NCI-H2081 treated with DMSO at 0.1 percent for 48 hours (cell line): Measurements from ENCODE around the gene SNX25.
"Not testable (repeated sequence)": the region's sequence is repeated elsewhere in the genome, so short reads cannot be mapped to it uniquely, and the experiment has no call there.

ENCODE experiments used
- DNase-seq: peaks from one replicate; lab custom pipeline; 2025; lab: John Stamatoyannopoulos, UW

Gene SNX25

GRCh38 chr4:185205073-185205472, 4.3 kb upstream of the SNX25 start:
- not testable (repeated sequence) for DNase-seq

DNA sequence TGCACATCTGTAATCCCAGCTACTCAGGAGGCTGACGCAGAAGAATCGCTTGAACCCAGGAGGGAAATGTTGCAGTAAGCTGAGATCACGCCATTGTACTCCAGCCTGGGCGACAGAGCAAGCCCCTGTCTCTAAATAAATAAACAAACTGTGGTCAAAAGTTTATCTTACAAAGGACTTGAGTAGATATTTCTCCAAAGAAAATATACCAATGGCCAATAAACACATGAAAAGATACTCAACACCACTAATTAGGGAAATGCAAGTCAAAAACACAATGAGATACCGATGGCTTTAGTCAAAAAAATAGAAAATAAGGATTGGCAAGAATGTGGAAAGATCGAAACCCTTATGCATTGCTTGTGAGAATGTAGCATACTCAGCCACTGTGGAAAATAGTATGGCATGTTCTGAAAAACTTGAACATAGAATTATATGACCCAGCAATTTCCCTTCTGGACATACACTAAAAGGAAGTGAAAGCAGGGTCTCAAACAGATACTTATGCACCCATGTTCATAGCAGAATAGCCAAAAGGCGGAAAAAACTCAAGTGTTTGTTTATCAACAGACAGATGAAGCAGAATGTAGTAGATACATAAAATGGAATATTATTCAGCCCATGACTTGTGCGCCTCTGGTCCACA, 3.6 kb upstream of the SNX25 start:
- DNase-seq: no peak

DNA sequence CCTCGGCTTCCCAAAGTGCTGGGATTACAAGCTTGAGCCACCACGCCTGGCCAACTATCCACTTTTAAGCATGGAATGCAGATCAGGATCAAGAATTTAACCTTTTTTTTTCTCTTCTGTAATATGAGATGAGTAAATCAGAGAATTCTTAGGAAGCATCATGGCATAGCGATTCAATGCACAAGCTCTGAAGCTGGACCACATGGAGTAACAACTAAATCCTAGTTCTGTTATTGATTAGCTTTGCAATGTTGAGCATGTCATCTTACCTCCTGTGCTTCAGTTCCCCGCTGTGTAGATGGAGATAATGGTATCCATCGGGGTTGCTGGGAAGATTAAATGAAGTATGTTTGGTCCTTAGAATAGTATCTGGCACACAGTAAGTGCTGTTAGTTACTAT, 1.9 kb upstream of the SNX25 start:
- DNase-seq: no peak

- not testable (repeated sequence) for DNase-seq
Measured at GRCh38 chr4:185209852-185210101, 379 bp downstream of the SNX25 start.

DNA sequence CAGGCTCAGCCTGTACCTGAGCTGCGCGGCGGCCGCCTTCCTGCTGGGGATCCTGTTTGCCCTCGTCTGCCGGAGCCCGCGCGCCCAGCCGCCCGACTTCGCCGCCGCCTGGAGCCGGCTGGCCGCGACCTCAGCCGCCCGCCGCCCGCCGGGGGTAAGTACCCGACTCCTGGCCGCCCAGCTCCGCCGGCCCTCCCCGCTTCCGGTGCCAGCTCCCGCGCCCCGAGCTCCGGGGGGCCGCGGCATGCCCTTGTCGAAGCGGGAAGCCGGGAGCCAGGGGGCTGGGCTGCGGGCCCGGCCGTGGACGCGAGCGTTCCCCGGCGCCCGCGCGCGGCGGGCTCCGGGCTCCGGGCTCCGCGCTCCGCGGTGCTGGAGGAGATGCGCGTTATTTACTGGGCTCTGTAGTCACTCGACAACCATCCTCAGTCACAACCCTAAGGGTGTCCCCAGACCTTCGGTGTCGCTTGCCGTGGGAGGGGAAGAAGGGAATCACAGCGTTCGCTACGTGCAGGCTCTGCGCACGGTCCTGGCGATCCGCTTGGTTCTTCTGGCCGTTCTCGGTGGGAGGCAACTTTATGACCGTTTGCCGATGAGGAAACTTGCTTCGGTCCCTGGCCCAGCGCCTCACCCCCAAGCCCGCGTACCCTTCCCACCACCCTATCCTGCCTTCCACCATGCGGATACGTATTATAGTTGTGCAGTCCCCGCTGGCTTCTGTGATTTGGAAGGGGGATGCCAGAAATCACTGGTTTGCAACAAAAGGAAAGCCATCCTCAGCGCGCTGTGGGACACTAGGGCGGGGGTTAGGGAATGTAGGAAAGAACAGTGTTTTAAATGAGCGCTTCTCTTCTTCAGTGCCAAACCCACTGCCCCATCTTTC, 944 bp downstream of the SNX25 start:
- DNase-seq: no peak

GRCh38 chr4:185211035-185211434, 1.6 kb downstream of the SNX25 start:
- DNase-seq: no peak

DNA sequence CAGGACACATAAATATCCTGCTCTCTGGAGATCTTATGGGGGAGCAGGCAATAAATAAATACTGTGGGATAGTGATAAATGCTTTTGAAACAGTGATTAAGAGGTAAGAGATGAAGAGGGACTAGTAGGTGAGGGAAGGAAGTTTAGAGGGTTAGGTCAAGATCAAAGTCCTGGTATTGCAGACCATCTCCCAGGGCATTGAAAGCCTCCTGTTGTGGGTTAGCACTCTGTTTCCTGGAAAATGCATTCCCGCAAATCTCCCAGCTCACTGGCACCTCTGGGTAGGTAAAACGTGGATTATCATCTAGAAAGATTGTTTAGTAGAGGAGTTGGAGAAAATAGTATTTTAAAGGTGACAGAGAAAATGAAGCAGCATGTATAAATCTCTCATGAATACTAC, 2.2 kb downstream of the SNX25 start:
- DNase-seq: no peak

DNA sequence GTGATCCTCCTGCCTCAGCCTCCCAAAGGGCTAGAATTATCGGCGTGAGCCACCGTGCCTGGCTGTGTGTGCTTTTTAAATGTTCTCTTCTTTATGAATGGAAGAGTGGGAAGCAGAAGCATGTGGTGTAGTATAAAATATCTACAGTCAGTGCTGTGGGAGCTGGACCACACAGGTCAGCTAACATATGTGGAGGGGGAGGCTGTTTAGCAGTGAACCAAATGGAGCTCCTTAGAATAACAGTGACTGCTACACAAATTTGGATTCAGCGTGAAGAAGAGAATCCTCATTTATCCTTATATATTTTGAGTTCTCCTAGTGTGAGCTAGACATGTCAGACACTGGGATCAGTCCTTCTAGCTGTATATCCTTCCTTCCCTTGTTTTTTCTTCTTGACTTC, 3.2 kb downstream of the SNX25 start:
- no peak for DNase-seq

- no peak for DNase-seq
Measured at GRCh38 chr4:185213877-185214276, 4.5 kb downstream of the SNX25 start.

DNA sequence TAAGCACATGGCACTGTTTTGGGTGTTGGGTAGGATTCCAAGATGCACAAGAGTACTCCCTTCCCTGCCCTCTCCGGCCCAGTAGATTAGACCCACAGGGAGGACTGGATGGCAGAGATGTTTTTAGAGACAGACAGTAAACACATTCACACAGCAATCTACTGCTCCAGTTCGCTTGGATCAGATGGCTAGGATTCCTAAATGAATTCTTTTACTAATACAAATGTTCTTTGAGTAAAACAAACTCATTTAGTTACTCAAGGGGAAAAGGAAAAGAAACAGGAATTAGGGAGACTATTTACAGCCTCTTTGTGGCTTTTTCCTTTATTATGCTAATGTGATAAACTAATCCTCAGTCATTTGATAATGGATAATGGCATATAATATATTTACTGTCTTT, 5.9 kb downstream of the SNX25 start:
- DNase-seq: no peak

DNA sequence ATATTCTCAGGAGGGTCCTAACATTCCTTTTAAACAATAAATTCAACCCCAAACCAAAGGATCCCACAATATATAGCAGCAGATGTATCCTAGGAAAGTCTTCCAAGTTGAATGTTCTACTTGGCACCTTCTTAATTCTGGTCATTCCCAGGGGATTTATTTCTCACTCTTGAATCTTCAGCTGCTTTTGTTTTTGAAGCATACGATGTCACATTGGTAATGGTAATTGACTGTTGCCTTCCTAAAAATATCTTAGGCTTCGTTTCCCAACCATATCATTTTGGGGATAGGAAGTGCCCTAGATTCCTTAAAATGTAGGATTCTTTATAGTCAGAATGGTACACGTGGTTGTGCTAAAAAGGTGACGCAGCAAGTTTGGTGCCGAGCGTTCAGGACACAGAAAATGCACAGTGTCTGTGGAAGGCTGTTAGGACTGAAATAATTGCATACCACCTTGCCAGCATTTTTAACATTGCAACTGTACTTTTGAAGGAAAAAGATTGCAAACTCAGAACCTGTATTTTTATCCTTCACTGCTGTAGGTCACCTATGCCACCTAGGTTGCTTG, 8.1 kb downstream of the SNX25 start:
- no peak for DNase-seq

DNA sequence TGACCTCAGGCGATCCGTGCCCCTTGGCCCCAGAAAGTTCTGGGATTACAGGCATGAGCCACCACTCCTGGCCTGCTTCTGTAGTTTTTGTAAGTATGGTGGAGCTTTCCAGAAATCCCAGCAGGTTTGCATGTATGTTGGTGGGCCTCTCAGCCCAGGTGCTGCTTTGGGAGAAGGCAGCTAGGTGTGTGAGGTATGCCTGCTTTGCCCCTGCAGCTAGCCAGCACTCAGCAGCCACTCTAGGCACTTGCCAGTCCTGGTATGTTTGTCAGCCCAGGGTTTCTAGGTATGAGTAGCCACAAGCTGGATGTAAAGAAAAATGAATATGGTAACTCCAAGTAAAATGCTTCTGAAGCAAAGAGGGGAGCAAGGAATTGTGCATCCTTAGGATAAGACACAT, 8.9 kb downstream of the SNX25 start:
- DNase-seq: no peak

- DNase-seq: no peak
Measured at GRCh38 chr4:185219551-185220344, 10.3 kb downstream of the SNX25 start.

GRCh38 chr4:185221491-185221890, 12.1 kb downstream of the SNX25 start:
- DNase-seq: no peak

GRCh38 chr4:185221912-185222311, 12.5 kb downstream of the SNX25 start:
- no peak for DNase-seq

DNA sequence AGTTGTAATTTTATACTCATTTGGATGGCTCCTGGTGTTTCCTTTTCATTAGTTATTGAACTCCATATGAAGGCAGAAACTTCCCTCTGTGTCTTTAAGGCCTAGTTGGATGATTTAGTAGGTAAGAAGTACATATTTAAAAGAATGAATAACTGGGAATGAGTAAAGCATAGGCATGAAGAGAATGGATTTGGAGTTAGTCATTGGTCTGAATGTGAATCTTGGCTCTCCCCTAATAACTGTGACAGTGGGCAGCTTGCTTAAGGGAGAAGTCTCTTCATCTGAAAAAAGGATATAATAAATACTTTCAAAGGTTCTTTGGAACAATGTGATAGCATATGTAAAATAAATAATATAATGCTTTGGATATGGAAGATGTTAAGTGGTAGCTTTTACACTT, 13.2 kb downstream of the SNX25 start:
- no peak for DNase-seq

DNA sequence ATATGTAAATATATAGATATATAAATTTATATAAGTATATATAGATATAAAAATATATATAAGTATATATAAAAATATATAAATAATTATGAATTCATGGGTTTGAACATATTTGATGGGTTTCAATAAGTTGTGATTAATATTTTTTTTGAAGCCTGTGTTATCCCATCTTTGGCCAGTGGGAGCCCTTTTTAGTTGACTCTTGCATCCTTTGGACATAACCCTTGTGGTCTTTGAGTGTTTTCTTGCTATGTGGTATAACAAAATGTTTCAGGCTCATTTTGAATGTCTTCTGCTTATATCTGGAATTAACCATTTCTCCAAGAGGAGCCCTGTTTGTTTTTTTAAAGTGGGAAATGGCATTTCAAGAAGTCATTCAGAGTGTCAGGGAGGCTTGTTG, 15.2 kb downstream of the SNX25 start:
- DNase-seq: no peak

DNA sequence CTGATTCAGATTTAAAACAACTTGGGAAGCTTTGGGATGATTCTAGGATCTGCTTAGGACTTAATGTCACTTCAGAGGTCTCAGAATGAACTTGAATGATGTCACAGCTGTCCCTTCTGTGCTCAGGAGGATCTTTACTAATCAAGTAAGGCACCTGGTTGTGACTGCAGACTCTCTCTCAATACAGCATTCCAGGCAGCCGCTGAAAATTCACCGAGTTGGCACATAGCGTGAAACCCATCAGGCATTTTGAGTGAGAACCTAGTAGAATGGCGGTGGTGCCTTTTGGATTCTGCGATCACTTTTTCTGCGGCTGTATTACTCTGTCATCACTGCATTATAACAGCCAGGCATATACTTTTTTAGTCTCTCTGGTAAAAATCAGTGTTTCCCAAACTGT, 16.5 kb downstream of the SNX25 start:
- no peak for DNase-seq

GRCh38 chr4:185227131-185227551, 17.7 kb downstream of the SNX25 start:
- DNase-seq: no peak

DNA sequence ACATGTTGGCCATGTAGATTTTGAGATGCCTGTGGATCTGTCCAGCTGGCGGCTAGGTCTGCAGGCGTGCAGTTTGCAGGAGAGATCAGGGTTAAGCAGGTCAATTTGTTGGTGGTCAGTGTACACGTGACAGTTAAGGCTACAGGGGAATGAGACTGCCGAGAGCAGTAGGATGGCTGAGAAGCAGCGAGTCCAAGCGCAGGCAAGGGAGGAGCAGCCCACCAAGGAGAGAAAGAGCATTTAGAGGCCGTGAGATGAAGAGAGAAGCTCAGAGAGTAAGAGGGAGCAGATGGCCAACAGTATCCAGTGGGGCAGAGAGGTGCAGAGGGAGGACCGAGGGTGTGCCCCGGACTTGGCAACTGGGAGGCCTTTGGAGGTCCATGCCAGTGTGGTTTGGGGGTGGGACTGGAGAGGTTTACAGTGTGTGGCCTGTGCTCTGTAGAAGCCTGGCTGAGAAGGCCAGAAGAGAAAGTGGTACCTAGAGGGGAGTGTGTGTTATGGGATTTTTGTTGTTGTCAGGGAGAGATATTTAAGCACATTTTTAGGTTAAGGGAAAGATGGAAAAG, 18.4 kb downstream of the SNX25 start:
- DNase-seq: no peak

DNA sequence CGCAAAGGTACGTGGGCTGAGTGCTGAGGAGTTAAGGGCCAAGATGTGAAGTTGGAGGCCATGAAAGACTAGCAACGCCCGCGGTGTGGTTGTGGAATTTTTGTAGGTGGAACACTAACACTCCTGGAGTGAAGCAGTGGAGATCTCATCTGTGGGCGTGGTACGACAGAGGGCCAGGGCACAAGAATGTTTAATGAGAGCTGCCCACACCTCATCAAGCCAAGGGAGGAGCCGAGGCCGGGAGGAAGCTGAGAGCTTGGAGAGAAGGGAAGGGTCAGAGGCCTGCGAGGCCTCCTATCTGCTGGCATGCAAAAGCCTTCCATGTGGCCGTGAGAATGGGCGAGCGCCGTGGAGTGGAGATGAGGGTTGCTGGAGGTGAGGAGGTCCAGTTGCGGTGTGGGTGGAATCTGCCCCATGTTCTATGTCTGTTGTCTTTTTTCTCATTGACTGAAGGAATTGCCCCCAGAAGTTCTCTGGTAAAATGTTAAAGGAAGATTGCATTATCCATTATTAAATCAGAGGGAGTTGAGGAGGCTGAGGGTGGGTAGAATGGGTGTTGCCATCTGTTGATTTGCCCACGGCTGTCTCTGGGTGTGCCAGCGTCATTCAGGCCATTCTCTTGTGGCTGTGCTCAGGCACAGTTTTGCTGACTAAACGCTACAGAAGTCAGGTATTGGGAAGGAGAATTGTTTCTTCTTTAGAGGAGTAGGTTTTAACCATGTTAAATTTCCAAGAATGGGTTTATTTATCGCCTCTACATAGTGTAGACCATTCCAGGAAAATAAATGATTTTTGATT, 19.8 kb downstream of the SNX25 start:
- no peak for DNase-seq

- DNase-seq: no peak
Measured at GRCh38 chr4:185232370-185232769, 23.0 kb downstream of the SNX25 start.
